PC-3 (cell line): ENCODE data around the gene ZNF771.

ENCODE experiments used
- EZH2 ChIP-seq: fragments of 300-600 bp; sonication (generic); IDR thresholded peaks from one replicate; pipeline ENCODE4 v1.6.1; 2017; ENCODE audit warnings: antibody characterized with exemption, mild to moderate bottlenecking, low read length; ENCODE audit not compliant: unreplicated experiment
- TF ChIP-seq, protein P1 (sequence below): fragments of 300-600 bp; sonication (generic); conservative IDR thresholded peaks from 2 replicates; pipeline ENCODE4 v1.5.1; 2017; ENCODE audit warnings: antibody characterized with exemption, low read depth, mild to moderate bottlenecking, low read length

DNA sequence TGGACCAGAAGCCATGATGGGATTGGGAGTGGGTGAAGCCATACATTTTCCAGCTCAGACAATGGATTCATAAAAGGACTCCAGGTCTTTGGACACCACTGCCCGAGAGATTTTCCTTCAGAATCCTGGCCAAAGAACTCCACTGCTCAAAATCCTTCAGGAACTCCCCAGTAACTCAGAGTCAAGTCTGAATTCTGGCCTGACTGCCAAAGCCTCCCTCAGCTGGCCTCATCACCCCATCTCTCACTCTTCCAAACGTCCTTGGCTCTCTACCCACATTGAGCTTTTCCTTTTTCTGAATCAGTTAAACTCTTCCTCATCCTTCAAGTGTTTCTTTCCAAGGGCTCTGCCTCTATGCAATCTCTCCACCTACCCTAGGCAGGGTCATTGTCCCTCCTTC lies 23.9 kb upstream of the ZNF771 start:
- TF ChIP-seq, protein P1, sequence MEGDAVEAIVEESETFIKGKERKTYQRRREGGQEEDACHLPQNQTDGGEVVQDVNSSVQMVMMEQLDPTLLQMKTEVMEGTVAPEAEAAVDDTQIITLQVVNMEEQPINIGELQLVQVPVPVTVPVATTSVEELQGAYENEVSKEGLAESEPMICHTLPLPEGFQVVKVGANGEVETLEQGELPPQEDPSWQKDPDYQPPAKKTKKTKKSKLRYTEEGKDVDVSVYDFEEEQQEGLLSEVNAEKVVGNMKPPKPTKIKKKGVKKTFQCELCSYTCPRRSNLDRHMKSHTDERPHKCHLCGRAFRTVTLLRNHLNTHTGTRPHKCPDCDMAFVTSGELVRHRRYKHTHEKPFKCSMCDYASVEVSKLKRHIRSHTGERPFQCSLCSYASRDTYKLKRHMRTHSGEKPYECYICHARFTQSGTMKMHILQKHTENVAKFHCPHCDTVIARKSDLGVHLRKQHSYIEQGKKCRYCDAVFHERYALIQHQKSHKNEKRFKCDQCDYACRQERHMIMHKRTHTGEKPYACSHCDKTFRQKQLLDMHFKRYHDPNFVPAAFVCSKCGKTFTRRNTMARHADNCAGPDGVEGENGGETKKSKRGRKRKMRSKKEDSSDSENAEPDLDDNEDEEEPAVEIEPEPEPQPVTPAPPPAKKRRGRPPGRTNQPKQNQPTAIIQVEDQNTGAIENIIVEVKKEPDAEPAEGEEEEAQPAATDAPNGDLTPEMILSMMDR = no peak
- no peak for TF ChIP-seq EZH2
